GM21576 (cell line): ENCODE data around the gene ABCG1.

Source experiments
- ATAC-seq: cut with Tn5 transposase; IDR thresholded peaks from one replicate; pipeline ENCODE4 v1.9.1; 2021; ENCODE audit warnings: mild to moderate bottlenecking, moderate library complexity; ENCODE audit not compliant: unreplicated experiment

The ABCG1 gene

GRCh38 chr21:42250422-42251403, 31.8 kb downstream of the ABCG1 start:
- no peak for ATAC-seq

- ATAC-seq, result no peak
Measured at GRCh38 chr21:42251654-42252324, 32.8 kb downstream of the ABCG1 start.

GRCh38 chr21:42252325-42252654, 33.4 kb downstream of the ABCG1 start:
- ATAC-seq, result no peak

DNA sequence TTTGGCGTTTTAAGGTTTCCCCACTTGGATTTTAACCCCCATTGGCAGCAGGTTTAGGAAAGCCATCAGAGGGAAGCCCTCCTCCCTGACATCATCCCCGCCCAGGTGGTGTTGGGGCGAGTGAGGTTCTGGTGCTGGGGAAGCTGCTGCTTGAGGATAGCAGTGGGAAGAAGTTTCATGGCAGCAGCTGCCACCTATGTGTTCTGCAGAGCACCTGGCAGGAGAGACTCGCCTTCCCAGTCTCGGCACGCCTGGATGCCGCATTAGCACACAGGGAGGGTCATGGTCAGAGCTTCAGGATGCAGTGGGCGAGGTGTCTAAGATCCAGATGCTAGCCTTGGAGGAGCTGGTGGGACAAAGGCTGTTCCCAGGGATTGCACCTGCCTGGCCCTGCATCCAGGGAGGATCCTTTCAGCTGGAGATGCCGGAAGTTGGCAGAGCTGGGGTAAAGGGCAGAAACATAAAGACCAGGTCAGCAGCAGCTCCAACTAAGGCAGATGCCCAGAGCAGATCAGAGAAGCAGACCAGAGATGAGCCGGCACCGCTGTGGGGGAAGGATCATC, 33.9 kb downstream of the ABCG1 start:
- ATAC-seq, result no peak

DNA sequence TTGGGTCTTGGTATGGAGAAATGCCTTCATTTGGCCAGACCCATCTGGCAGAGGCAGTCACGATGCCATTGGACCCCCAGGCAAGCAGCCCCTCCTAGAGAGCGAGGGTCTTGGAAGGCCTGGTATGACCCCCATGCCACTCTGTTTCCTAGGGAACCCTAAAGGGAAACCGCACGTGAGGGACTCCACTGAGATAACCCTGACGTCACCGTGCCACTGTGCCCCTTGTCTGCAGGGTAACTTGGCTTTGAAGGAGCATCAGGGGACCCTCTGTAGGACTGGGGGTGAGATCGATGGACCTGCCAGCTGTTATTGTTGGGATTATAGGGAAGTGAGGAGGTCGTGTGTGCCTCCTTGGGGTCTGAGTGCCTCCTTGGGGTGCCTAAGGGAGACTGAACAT, 34.5 kb downstream of the ABCG1 start:
- ATAC-seq, result no peak

DNA sequence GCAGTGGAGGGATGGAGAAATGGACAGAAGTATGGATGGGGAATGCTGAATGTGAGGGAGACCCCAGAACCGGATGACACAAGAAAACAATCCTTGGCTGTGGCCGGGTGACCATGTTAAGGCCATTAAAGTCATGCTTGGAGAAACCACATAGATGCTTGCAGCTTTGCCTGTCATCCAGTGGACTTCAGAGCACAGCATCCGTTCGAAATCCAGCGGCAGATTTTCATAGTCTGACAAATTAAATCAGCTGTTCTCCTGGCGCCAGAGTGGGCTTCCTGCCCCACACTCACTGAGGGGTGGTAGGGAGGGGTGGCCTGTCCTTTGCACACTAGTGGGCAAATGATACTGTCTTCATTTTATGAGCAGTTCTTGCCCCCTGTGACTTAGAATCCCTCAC, 35.1 kb downstream of the ABCG1 start:
- ATAC-seq, result no peak

- ATAC-seq, result no peak
Measured at GRCh38 chr21:42254651-42255601, 36.0 kb downstream of the ABCG1 start.

DNA sequence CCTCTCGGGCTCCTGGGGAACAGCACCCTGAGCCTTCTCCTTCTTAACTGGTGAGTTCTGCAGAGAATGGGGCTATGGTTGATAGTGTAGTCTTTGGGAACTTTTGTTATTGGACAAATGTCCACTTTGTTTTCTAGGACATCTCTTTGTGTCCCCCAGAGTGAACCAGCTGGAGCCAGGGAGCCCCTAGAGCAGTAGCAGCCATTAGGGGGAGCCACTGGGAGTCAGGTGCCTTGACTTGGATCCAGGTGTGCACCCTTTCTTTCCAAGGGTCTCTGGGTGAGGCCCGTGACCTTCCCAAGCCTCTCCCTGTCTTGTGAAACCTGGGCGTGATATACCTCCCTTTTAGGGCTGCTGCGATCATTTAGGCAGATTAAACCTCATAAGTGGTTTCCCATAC, 36.9 kb downstream of the ABCG1 start:
- ATAC-seq, result no peak

DNA sequence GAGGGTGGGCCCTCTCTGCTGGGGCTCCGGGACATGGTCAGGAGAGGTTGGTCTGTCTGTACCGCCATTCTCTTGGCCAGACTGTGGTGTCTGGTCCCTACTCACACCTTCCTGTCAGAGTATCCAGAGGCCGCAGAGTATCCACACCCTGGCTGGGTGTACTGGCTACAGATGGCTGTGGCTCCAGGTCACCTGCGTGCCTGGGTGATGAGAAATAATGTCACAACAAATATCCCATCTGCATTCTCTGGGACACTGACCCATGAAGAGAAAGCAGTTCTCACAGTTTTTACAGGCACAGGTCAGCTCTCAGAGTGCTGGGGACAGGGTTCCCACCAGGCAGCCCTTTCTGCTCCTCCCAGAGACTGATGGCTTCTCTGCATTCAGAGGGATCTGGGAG, 37.4 kb downstream of the ABCG1 start:
- ATAC-seq, result no peak

- ATAC-seq, result no peak
Measured at GRCh38 chr21:42257091-42257765, 38.3 kb downstream of the ABCG1 start.

DNA sequence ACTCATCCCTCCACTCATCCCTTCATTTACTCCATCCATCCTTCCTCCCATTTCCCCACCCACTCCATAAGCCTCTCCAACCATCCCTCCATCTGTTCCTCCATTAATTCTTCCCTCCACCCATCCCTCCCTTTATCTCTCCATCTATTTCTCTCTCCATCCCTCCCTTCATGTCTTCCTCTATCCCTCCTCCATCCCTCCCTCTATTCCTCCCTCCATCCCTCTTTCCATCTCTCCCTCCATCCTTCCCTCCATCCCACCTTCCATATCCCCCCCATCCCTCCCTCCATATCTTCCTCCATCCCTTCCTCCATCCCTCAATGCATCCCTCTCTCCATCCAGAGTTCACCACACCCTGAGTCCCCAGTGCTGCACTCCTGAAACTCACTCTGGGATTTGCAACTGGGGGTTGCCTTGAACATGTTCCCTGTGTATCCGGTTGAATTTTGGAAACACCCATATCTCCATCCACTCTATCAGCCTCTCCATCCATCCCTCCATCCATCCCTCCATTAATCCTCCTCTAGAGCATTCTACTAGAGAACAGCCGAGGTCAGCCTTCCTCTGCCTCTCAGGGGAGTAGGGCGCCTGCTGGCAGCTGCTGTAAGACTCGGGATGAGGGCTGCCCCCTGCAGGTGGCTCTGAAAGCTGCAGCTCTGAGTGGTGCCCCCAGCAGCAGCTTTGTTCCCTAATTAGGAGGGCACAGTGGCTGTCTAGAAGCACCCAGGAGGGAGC, 39.4 kb downstream of the ABCG1 start:
- ATAC-seq, result no peak

- no peak for ATAC-seq
Measured at GRCh38 chr21:42258885-42259407, 40.0 kb downstream of the ABCG1 start.

DNA sequence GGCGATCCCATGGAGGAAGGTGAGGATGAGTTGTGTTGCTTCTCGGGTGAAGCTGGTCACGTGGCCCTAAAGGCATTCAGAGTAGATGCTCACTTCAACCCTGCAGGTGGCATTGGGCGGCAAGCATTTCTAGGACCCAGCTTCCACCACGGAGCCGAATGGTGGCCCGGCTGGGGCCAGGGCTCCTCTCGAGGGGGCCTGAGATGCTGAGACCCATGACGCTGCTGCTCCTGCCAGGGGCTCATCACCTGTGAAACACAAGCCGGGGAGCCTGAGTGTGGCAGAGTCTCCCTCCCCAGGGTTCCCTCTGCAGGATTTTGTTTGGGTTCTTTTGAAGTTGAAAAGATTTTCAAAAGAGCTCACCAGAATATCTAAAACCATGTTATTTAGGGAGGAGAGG, 41.2 kb downstream of the ABCG1 start:
- ATAC-seq, result no peak

GRCh38 chr21:42261829-42262200, 42.9 kb downstream of the ABCG1 start:
- no peak for ATAC-seq

- no peak for ATAC-seq
Measured at GRCh38 chr21:42262831-42263231, 43.9 kb downstream of the ABCG1 start.

- no peak for ATAC-seq
Measured at GRCh38 chr21:42263591-42264131, 44.7 kb downstream of the ABCG1 start.

DNA sequence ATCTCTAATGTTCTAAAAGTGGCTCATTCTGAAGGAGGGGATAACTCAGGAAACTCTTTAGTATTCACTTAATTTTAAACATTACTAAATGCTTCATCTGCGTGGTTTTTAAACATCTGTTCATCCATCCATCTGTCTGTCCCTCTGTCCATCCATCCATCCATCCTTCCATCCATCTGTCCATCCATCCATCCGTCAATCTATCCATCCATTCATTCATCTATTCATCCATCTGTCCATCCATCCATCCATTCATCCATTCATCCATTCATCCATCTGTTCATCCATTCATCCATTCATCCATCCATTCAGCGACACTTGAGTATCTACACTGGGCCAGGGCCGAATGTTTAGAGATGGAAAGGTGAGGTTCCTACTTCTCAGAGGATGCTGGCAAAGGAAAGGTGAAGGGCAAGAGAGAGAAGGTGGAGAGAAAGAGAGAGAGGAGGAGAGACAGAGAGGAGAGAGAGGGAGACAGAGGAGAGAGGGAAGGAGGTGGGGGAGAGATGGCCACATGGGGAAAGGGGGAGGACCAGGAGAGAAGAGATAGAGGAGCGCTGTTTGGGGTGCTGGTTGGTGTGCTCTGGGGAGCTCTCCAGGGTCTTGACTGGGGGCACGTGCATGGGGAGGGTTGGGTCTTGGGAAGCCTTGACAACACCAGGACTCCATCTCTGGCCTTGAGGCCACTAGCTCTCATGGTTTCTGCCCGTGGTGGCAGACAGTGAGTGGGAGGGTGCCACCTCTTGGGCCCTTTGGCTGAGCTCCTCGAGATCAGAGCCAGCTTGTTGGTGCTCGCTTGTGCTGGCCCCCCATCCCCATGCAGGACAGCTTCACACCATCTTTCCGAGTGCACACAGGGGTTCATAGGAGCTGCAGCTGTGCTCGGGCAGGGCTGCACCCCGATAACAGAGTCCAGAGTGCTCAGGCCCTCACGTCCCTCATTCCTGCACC, 45.6 kb downstream of the ABCG1 start:
- no peak for ATAC-seq

DNA sequence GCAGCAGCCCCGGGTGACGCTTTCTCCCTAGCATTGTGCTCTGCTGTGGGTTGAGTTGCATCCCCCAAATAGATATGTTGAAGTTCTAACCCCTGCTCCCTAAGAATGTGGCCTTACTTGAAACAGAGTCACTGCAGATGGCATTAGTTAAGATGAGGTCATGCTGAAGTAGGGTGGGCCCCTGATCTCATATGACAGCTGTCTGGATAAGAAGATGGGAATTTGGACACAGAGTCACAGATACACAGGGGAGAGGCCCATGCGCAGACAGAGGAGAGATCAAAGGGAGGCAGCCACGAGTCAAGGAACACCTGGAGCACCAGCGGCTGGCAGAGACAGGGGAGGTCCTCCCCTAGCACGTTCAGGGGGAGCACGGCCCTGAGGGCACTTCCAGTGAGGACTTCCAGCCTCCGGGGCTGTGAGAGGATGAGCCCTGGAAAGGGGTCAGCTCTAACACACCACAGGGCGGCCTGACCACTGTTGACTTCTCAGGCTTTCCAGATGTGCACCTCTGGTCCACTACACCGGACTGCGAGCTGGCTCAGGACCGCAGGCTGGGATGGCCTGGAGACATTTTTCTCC, 46.4 kb downstream of the ABCG1 start:
- ATAC-seq, result no peak
